ENCODE measurements around the gene ZSCAN30. TPM values are rescaled to one million over a fixed set of nuclear protein-coding genes. Genes with fewer than 3 reads are reported as not detected.

ZSCAN30 gene
- total and polyA plus RNA-seq, 5 experiments from 2014 or later: 4.3 to 28.4 (median 7.5) TPM

- DNase-seq (no peak), ATAC-seq (no peak)
- Mint-ChIP-seq H3K9me3 (peaks cover 0 to 8% (median 2%) of the 10 kb centered on the region in 9 donors), H3K36me3 (peaks cover 7 to 9% (median 7%) of the 10 kb centered on the region in 3 donors), H3K4me1 (peaks cover 11 to 15% (median 12%) of the 10 kb centered on the region in 4 donors), H3K27ac (no peak overlapping the region), H3K4me3 (no peak overlapping the region), H3K27me3 (no peaks in the 10 kb centered on the region)
- POLR2A ChIA-PET: no interaction called here
These were observed 13.8 kb downstream of the ZSCAN30 start for GRCh38 chr18:35276267-35276666.

DNA sequence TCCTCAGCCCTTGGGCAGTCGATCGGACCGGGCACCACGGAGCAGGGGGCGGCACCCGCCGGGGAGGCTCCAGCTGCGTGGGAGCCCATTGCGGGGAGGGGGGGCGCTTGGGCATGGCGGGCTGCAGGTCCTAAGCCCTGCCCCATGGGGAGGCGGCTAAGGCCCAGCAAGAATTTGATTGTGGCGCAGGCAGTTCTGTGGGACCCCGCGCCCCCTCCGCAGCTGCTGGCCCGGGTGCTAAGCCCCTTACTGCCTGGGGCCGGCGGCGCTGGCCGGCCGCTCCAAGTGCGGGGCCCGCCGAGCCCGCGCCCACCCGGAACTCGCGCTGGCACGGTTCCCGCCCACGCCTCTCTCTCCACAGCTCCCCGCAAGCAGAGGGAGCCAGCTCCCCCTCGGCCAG is 18.4 kb downstream of the ZSCAN30 start:
- H3K4me1 Mint-ChIP-seq: peaks cover 16 to 23% (median 20%) of the 10 kb centered on the region in 4 donors
- H3K27me3 Mint-ChIP-seq: no peaks in the 10 kb centered on the region
- H3K27ac Mint-ChIP-seq: no peak overlapping the region
- DNase-seq (no peak), ATAC-seq (no peak)
- POLR2A ChIA-PET: no interaction called here
- H3K36me3 Mint-ChIP-seq: peaks cover 0 to 7% (median 2%) of the 10 kb centered on the region in 3 donors
- H3K4me3 Mint-ChIP-seq: no peak overlapping the region
- peaks cover 0 to 15% (median 2%) of the 10 kb centered on the region in 9 donors for H3K9me3 Mint-ChIP-seq

GRCh38 chr18:35268821-35269220 is 21.2 kb downstream of the ZSCAN30 start:
- Mint-ChIP-seq H3K36me3 (peaks cover 0 to 2% (median 0%) of the 10 kb centered on the region in 3 donors), H3K4me3 (peak overlapping the region in 9 of 10 donors; percentile 11 to 99 (median 94)), H3K27ac (peak overlapping the region in 9 of 10 donors; percentile 1 to 99 (median 89)), H3K4me1 (peaks cover 24 to 33% (median 28%) of the 10 kb centered on the region in 4 donors), H3K9me3 (peaks cover 0 to 15% (median 2%) of the 10 kb centered on the region in 9 donors), H3K27me3 (no peaks in the 10 kb centered on the region)
- no peak for DNase-seq
- no peak for ATAC-seq
- POLR2A ChIA-PET: interaction anchor here (2.2 to 5.2 kb wide), 4 partner anchors 20 to 76 kb away, joined by 7 to 59 read pairs (median 37); partner anchors contain the start of genes ZNF24, ZNF397 and ZSCAN30

DNA sequence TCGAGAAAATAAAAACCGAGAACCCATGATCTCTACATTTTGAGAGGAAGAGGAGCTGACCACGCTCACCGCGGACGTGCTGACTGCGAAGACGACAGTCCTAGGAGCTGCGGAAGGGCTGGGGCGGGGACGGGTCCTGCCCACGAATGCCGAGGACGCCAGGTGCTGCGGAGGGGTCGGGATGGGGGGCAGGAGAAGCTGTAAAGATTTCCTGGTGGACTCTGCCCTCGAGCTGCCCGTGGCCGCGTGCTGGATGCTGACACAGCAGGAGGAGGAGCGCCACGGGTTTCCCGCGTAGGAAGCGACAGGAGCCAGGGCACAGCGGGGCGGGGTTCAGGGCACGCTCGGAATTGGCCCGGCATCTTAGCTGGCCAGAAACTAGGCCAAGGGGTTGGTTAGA is 22.2 kb downstream of the ZSCAN30 start:
- DNase-seq (peak in 4 of 10 donors; percentile 11 to 63 (median 20)), ATAC-seq (peak; percentile 5 to 20)
- peaks cover 0 to 7% (median 3%) of the 10 kb centered on the region in 3 donors for H3K36me3 Mint-ChIP-seq
- H3K9me3 Mint-ChIP-seq: peaks cover 0 to 15% (median 0%) of the 10 kb centered on the region in 9 donors
- no peaks in the 10 kb centered on the region for H3K27me3 Mint-ChIP-seq
- H3K27ac Mint-ChIP-seq: peak overlapping the region; percentile 78 to 99 (median 97)
- peaks cover 24 to 33% (median 28%) of the 10 kb centered on the region in 4 donors for H3K4me1 Mint-ChIP-seq
- peak overlapping the region; percentile 92 to 99 (median 97) for H3K4me3 Mint-ChIP-seq
- POLR2A ChIA-PET: interaction anchor here (0.6 to 5.2 kb wide), 11 partner anchors 14 to 241 kb away, joined by 3 to 59 read pairs (median 5); partner anchors contain the start of genes MAPRE2, ZNF24, ZNF397 and ZSCAN30

GRCh38 chr18:35267161-35267651 is 22.8 kb downstream of the ZSCAN30 start:
- Mint-ChIP-seq H3K4me1 (peaks cover 24 to 33% (median 28%) of the 10 kb centered on the region in 4 donors), H3K4me3 (peak overlapping the region; percentile 92 to 99 (median 97)), H3K27me3 (no peaks in the 10 kb centered on the region), H3K9me3 (peaks cover 0 to 15% (median 0%) of the 10 kb centered on the region in 9 donors), H3K27ac (peak overlapping the region; percentile 96 to 99 (median 98)), H3K36me3 (peaks cover 0 to 10% (median 8%) of the 10 kb centered on the region in 3 donors)
- ATAC-seq (peak; percentile 82 to 87), DNase-seq (peak; percentile 54 to 86 (median 64))
- POLR2A ChIA-PET: interaction anchor here (0.6 to 5.2 kb wide), 13 partner anchors 22 to 943 kb away, joined by 3 to 59 read pairs (median 5); partner anchors contain the start of genes INO80C, MAPRE2, ZNF24 and ZNF397

- DNase-seq (no peak), ATAC-seq (no peak)
- H3K27ac Mint-ChIP-seq: peak overlapping the region in 1 of 10 donors; percentile 8
- H3K27me3 Mint-ChIP-seq: no peaks in the 10 kb centered on the region
- no peak overlapping the region for H3K4me3 Mint-ChIP-seq
- peaks cover 0 to 15% (median 0%) of the 10 kb centered on the region in 9 donors for H3K9me3 Mint-ChIP-seq
- H3K4me1 Mint-ChIP-seq: peaks cover 24 to 33% (median 28%) of the 10 kb centered on the region in 4 donors
- POLR2A ChIA-PET: interaction anchor here (1.0 kb wide), 1 partner anchor 23 kb away, joined by 3 read pairs; the partner anchor contains the start of gene ZNF397
- H3K36me3 Mint-ChIP-seq: peaks cover 0 to 20% (median 13%) of the 10 kb centered on the region in 3 donors
These were observed 25.6 kb downstream of the ZSCAN30 start for GRCh38 chr18:35264409-35264808.

GRCh38 chr18:35256947-35257346 is 33.1 kb downstream of the ZSCAN30 start:
- H3K27ac Mint-ChIP-seq: no peak overlapping the region
- POLR2A ChIA-PET: no interaction called here
- H3K9me3 Mint-ChIP-seq: peaks cover 0 to 26% (median 16%) of the 10 kb centered on the region in 9 donors
- no peak for ATAC-seq
- peaks cover 0 to 2% (median 0%) of the 10 kb centered on the region in 4 donors for H3K4me1 Mint-ChIP-seq
- DNase-seq: no peak
- H3K36me3 Mint-ChIP-seq: peaks cover 19 to 59% (median 50%) of the 10 kb centered on the region in 3 donors
- no peaks in the 10 kb centered on the region for H3K27me3 Mint-ChIP-seq
- no peak overlapping the region for H3K4me3 Mint-ChIP-seq

- Mint-ChIP-seq H3K4me3 (no peak overlapping the region), H3K27ac (peak overlapping the region in 1 of 10 donors; percentile 28), H3K36me3 (peaks cover 26 to 74% (median 62%) of the 10 kb centered on the region in 3 donors), H3K27me3 (no peaks in the 10 kb centered on the region), H3K4me1 (peaks cover 0 to 2% (median under 1%) of the 10 kb centered on the region in 4 donors), H3K9me3 (peaks cover 0 to 31% (median 16%) of the 10 kb centered on the region in 9 donors)
- POLR2A ChIA-PET: interaction anchor here (0.9 to 1.7 kb wide), 3 partner anchors 9 to 36 kb away, joined by 3 to 8 read pairs (median 4); partner anchors contain the start of genes ZNF397 and ZSCAN30
- ATAC-seq (no peak), DNase-seq (no peak)
These were observed 36.3 kb downstream of the ZSCAN30 start for GRCh38 chr18:35253655-35254287.

DNA sequence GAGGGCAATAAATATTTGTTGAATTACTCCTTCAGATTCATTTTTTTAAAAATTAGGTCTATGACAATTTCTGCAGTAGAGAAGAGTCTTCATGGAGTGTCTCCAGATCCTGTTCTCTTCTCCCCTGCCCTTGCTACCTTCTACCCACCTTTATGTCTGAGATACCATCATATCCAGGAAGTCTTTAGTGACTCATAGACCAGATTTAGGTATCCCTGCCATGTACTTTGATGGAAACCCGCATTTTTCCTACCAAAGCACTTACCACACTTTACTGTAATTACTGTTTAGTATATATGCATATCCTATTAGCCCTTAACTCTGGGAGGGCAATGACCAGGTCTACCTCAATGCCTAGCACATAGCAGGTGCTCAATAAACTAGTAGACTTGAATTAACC is 37.6 kb downstream of the ZSCAN30 start:
- ATAC-seq: no peak

GRCh38 chr18:35248429-35248828 is 41.6 kb downstream of the ZSCAN30 start:
- H3K27me3 Mint-ChIP-seq: no peaks in the 10 kb centered on the region
- peaks cover 50 to 92% (median 89%) of the 10 kb centered on the region in 3 donors for H3K36me3 Mint-ChIP-seq
- POLR2A ChIA-PET: interaction anchor here (0.6 kb wide), 1 partner anchor 20 kb away, joined by 4 read pairs; no protein-coding TSS in a partner anchor
- H3K9me3 Mint-ChIP-seq: peaks cover 0 to 46% (median 9%) of the 10 kb centered on the region in 9 donors
- H3K27ac Mint-ChIP-seq: peak overlapping the region in 1 of 10 donors; percentile 58
- DNase-seq (no peak), ATAC-seq (no peak)
- H3K4me1 Mint-ChIP-seq: peaks cover 17 to 33% (median 25%) of the 10 kb centered on the region in 4 donors
- H3K4me3 Mint-ChIP-seq: no peak overlapping the region

More for the DNA sequence above, 37.6 kb downstream of the ZSCAN30 start:
- peaks cover 0 to 11% (median 1%) of the 10 kb centered on the region in 4 donors for H3K4me1 Mint-ChIP-seq
- H3K27ac Mint-ChIP-seq: peak overlapping the region in 1 of 10 donors; percentile 19
- peaks cover 0 to 36% (median 16%) of the 10 kb centered on the region in 9 donors for H3K9me3 Mint-ChIP-seq
- H3K27me3 Mint-ChIP-seq: no peaks in the 10 kb centered on the region
- H3K4me3 Mint-ChIP-seq: no peak overlapping the region
- no peak for DNase-seq
- POLR2A ChIA-PET: interaction anchor here (0.8 to 1.7 kb wide), 2 partner anchors 8 to 12 kb away, joined by 3 to 4 read pairs; partner anchors contain the start of gene ZNF397
- H3K36me3 Mint-ChIP-seq: peaks cover 31 to 78% (median 67%) of the 10 kb centered on the region in 3 donors

- Mint-ChIP-seq H3K27ac (peak overlapping the region in 3 of 10 donors; percentile 18 to 77 (median 58)), H3K27me3 (no peaks in the 10 kb centered on the region), H3K9me3 (peaks cover 0 to 41% (median 8%) of the 10 kb centered on the region in 9 donors), H3K36me3 (peaks cover 45 to 92% (median 86%) of the 10 kb centered on the region in 3 donors), H3K4me1 (peaks cover 17 to 40% (median 31%) of the 10 kb centered on the region in 4 donors), H3K4me3 (peak overlapping the region in 1 of 10 donors; percentile 39)
- POLR2A ChIA-PET: interaction anchor here (0.7 kb wide), 1 partner anchor 84 kb away, joined by 4 read pairs; no protein-coding TSS in a partner anchor
- ATAC-seq (no peak), DNase-seq (no peak)
These were observed 42.4 kb downstream of the ZSCAN30 start for GRCh38 chr18:35247412-35248249.
